DND-41 (cell line): ENCODE data around the gene BCL2L14.

ENCODE experiments used
- EZH2 ChIP-seq: IDR thresholded peaks from 3 replicates; pipeline ENCODE4 v1.6.1; 2012; ENCODE audit warnings: borderline replicate concordance, low read depth, mild to moderate bottlenecking, moderate library complexity, low read length, inconsistent platforms; ENCODE audit not compliant: severe bottlenecking
- TF ChIP-seq, protein P1 (sequence below): IDR thresholded peaks from 2 replicates; pipeline ENCODE4 v1.5.1; 2012; ENCODE audit warnings: borderline replicate concordance, low read length, moderate library complexity, mild to moderate bottlenecking; ENCODE audit not compliant: poor library complexity, severe bottlenecking; ENCODE audit errors: extremely low read depth

DNA sequence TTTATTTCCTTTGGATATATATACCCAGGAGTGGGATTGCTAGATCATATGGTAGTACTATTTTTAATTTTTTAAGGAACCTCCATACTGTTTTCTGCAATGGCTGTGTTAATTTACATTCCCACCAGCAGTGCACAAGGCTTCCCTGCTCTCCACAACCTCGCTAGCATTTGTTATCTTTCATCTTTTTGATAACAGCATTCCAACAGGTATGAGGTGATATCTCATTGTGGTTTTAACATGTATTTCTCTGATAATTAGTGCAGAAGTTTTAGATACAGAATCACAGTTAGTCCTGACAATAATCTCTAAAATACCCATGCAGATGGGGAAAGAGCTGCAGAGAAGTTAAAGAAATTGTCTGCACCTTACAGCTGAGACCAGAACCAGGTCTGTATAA lies 35.5 kb upstream of the BCL2L14 start:
- TF ChIP-seq, protein P1, sequence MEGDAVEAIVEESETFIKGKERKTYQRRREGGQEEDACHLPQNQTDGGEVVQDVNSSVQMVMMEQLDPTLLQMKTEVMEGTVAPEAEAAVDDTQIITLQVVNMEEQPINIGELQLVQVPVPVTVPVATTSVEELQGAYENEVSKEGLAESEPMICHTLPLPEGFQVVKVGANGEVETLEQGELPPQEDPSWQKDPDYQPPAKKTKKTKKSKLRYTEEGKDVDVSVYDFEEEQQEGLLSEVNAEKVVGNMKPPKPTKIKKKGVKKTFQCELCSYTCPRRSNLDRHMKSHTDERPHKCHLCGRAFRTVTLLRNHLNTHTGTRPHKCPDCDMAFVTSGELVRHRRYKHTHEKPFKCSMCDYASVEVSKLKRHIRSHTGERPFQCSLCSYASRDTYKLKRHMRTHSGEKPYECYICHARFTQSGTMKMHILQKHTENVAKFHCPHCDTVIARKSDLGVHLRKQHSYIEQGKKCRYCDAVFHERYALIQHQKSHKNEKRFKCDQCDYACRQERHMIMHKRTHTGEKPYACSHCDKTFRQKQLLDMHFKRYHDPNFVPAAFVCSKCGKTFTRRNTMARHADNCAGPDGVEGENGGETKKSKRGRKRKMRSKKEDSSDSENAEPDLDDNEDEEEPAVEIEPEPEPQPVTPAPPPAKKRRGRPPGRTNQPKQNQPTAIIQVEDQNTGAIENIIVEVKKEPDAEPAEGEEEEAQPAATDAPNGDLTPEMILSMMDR: no peak
- no peak for TF ChIP-seq EZH2
